DMS 273 treated with DMSO at 0.1 percent for 48 hours (cell line): ENCODE results near the gene GPR107.

ENCODE experiments used
- DNase-seq: peaks from one replicate; lab custom pipeline; 2025; lab: John Stamatoyannopoulos, UW

GPR107 gene

GRCh38 chr9:130027533-130028365, 26.0 kb upstream of the GPR107 start:
- no peak for DNase-seq

GRCh38 chr9:130028493-130029222, 25.0 kb upstream of the GPR107 start:
- DNase-seq = no peak

- DNase-seq = no peak
These were observed 24.3 kb upstream of the GPR107 start for GRCh38 chr9:130029223-130029973.

- no peak for DNase-seq
These were observed 23.0 kb upstream of the GPR107 start for GRCh38 chr9:130030651-130031127.

- DNase-seq = no peak
These were observed 19.1 kb upstream of the GPR107 start for GRCh38 chr9:130034570-130034969.

- DNase-seq = no peak
These were observed 17.6 kb upstream of the GPR107 start for GRCh38 chr9:130036099-130036498.

GRCh38 chr9:130039528-130040147, 14.1 kb upstream of the GPR107 start:
- DNase-seq = no peak

GRCh38 chr9:130040984-130041647, 12.6 kb upstream of the GPR107 start:
- DNase-seq = no peak

- DNase-seq = no peak
These were observed 11.9 kb upstream of the GPR107 start for GRCh38 chr9:130041648-130042405.

- DNase-seq = no peak
These were observed 11.3 kb upstream of the GPR107 start for GRCh38 chr9:130042406-130042884.

GRCh38 chr9:130042885-130043653, 10.6 kb upstream of the GPR107 start, which contains the start of gene FNBP1:
FNBP1 (minus strand) TSS chr9:130043189; CDS start chr9:130042975, 214 bp downstream.
- DNase-seq = peak; percentile 19

GRCh38 chr9:130043654-130044623, 9.8 kb upstream of the GPR107 start:
- no peak for DNase-seq

GRCh38 chr9:130045725-130046450, 7.8 kb upstream of the GPR107 start:
- no peak for DNase-seq

- no peak for DNase-seq
These were observed 4.1 kb upstream of the GPR107 start for GRCh38 chr9:130049431-130050210.

- DNase-seq = no peak
These were observed 3.2 kb upstream of the GPR107 start for GRCh38 chr9:130050462-130050861.

GRCh38 chr9:130051855-130052254, 1.9 kb upstream of the GPR107 start:
- no peak for DNase-seq

GRCh38 chr9:130053109-130053503, 600 bp upstream of the GPR107 start:
- no peak for DNase-seq
